GM19035 (cell line): ENCODE data around the gene AIRE.
"Not testable (repeated sequence)": the region's sequence is repeated elsewhere in the genome, so short reads cannot be mapped to it uniquely, and the experiment has no call there.

Source experiments
- ATAC-seq: cut with Tn5 transposase; IDR thresholded peaks from one replicate; pipeline ENCODE4 v1.9.1; 2021; ENCODE audit not compliant: unreplicated experiment

AIRE gene

GRCh38 chr21:44265734-44266270, 19.9 kb upstream of the AIRE start:
- ATAC-seq: no peak

GRCh38 chr21:44267655-44268142, 18.0 kb upstream of the AIRE start:
- ATAC-seq: no peak

GRCh38 chr21:44269090-44269489, 16.6 kb upstream of the AIRE start:
- no peak for ATAC-seq

GRCh38 chr21:44271558-44272283, 14.0 kb upstream of the AIRE start:
- ATAC-seq: no peak

GRCh38 chr21:44272284-44272858, 13.3 kb upstream of the AIRE start:
- no peak for ATAC-seq

- no peak for ATAC-seq
Measured at GRCh38 chr21:44273046-44273445, 12.6 kb upstream of the AIRE start.

GRCh38 chr21:44275041-44275440, 10.6 kb upstream of the AIRE start:
- ATAC-seq: no peak

- no peak for ATAC-seq
Measured at GRCh38 chr21:44279354-44280260, 6.1 kb upstream of the AIRE start.

GRCh38 chr21:44281801-44282200, 3.9 kb upstream of the AIRE start:
- ATAC-seq: no peak

- no peak for ATAC-seq
Measured at GRCh38 chr21:44282370-44282769, 3.3 kb upstream of the AIRE start.

GRCh38 chr21:44283211-44283785, 2.4 kb upstream of the AIRE start:
- not testable (repeated sequence) for ATAC-seq

- ATAC-seq: no peak
Measured at GRCh38 chr21:44283948-44284347, 1.7 kb upstream of the AIRE start.

- no peak for ATAC-seq
Measured at GRCh38 chr21:44286086-44286715, 525 bp downstream of the AIRE start.

GRCh38 chr21:44286716-44287632, 1.3 kb downstream of the AIRE start:
- no peak for ATAC-seq

- no peak for ATAC-seq
Measured at GRCh38 chr21:44288251-44289110, 2.8 kb downstream of the AIRE start.

- ATAC-seq: no peak
Measured at GRCh38 chr21:44289381-44290010, 3.8 kb downstream of the AIRE start.

GRCh38 chr21:44290327-44291077, 4.8 kb downstream of the AIRE start:
- no peak for ATAC-seq
